ENCODE results near the gene DCAF6.

DCAF6 gene

GRCh38 chr1:167937709-167938010 lies 1.2 kb downstream of the DCAF6 start:
- Histone ChIP-seq H3K4me3 (ENCODE audit: low read depth in 1 of 2, low read length in 2 of 2) (peak overlapping the region; percentile 90 to 92), H3K9me3 (ENCODE audit: low read length) (no peaks in the 10 kb centered on the region), H3K27ac (ENCODE audit: low read depth, low read length) (peak overlapping the region; percentile 98), H3K9ac (ENCODE audit: low read length) (peak overlapping the region; percentile 93), H3K4me1 (ENCODE audit: insufficient read depth, low read length) (peaks cover 32% of the 10 kb centered on the region), H3K36me3 (ENCODE audit: insufficient read depth, low read length) (no peaks in the 10 kb centered on the region), H3K27me3 (ENCODE audit: control insufficient read depth in 1 of 2, insufficient read depth in 2 of 2, low read length in 2 of 2) (no peaks in the 10 kb centered on the region)

DNA sequence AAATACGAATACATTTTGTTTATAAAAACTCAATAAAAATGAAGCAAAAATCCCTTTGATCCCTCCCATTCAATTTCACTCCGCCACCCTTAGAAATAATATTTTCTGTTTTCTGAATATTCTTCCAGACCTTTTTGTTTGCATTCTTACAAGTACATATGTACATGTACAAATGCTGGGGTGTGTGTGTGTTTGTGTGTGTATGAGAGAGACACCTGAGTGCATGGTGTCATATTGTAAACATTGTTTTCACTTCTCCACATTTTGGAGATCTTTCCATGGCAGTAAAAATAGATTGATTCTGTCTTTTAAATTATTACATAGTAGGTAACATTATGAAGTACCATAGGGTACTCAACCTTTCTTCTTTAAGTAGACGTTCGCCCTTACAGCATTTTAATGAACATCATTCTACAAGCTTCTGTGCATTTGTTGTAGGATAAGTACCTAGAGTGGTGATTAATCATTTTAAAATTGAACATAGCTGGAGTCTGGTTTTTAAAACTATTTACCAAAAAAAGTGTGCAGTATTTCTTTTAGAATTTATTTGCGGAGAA lies 1.7 kb downstream of the DCAF6 start:
- H3K27ac ChIP-seq (ENCODE audit: low read depth, low read length) = peak overlapping the region; percentile 98
- no peaks in the 10 kb centered on the region for H3K9me3 ChIP-seq (ENCODE audit: low read length)
- H3K9ac ChIP-seq (ENCODE audit: low read length) = peak overlapping the region; percentile 93
- no peaks in the 10 kb centered on the region for H3K36me3 ChIP-seq (ENCODE audit: insufficient read depth, low read length)
- H3K27me3 ChIP-seq (ENCODE audit: control insufficient read depth in 1 of 2, insufficient read depth in 2 of 2, low read length in 2 of 2) = no peaks in the 10 kb centered on the region
- H3K4me1 ChIP-seq (ENCODE audit: insufficient read depth, low read length) = peaks cover 32% of the 10 kb centered on the region
- peak overlapping the region; percentile 90 to 92 for H3K4me3 ChIP-seq (ENCODE audit: low read depth in 1 of 2, low read length in 2 of 2)

DNA sequence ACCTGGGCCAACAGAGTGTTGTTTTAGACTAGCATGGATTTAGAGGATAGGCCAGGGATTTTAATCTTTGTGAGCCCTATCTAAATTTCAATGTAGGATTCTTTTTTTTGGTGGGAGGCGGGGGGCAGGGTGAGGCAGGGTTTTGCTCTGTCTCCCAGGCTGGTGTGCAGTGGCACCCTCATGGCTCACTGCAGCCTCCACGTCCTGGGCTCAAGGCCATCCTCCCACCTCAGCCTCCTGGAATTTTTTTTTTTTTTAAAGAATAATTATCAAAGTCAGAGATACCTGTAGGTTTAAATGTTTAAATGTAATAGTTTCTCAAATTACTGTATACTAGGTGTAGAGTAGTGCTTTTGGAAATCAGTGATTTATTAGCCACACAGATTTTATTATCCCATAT lies 3.8 kb downstream of the DCAF6 start:
- H3K36me3 ChIP-seq (ENCODE audit: insufficient read depth, low read length) = no peaks in the 10 kb centered on the region
- H3K9ac ChIP-seq (ENCODE audit: low read length) = no peak overlapping the region
- peaks cover 18% of the 10 kb centered on the region for H3K4me1 ChIP-seq (ENCODE audit: insufficient read depth, low read length)
- H3K9me3 ChIP-seq (ENCODE audit: low read length) = no peaks in the 10 kb centered on the region
- no peaks in the 10 kb centered on the region for H3K27me3 ChIP-seq (ENCODE audit: control insufficient read depth in 1 of 2, insufficient read depth in 2 of 2, low read length in 2 of 2)
- H3K27ac ChIP-seq (ENCODE audit: low read depth, low read length) = no peak overlapping the region
- H3K4me3 ChIP-seq (ENCODE audit: low read depth in 1 of 2, low read length in 2 of 2) = no peak overlapping the region

- no peaks in the 10 kb centered on the region for H3K27me3 ChIP-seq (ENCODE audit: control insufficient read depth in 1 of 2, insufficient read depth in 2 of 2, low read length in 2 of 2)
- H3K9me3 ChIP-seq (ENCODE audit: low read length) = no peaks in the 10 kb centered on the region
- no peak overlapping the region for H3K4me3 ChIP-seq (ENCODE audit: low read depth in 1 of 2, low read length in 2 of 2)
- no peak overlapping the region for H3K27ac ChIP-seq (ENCODE audit: low read depth, low read length)
- H3K4me1 ChIP-seq (ENCODE audit: insufficient read depth, low read length) = peaks cover 19% of the 10 kb centered on the region
- H3K9ac ChIP-seq (ENCODE audit: low read length) = no peak overlapping the region
- H3K36me3 ChIP-seq (ENCODE audit: insufficient read depth, low read length) = no peaks in the 10 kb centered on the region
These were observed 7.1 kb downstream of the DCAF6 start for GRCh38 chr1:167943541-167943940.

DNA sequence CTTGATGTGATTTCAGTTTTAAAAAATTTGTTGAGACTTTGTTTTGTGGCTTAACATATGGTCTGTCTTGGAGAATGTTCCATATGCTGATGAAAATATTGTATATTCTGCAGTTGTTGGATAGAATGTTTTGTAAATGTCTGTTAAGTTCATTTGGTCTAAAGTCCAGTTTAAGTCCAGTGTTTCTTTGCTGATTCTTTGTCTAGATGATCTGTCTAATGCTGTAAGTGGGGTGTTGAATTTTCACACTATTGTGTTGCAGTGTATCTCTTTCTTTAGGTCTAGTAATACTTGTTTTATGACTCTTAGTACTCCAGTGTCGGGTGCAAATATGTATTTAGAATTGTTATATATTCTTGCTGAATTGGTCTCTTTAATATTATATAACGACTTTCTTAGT lies 11.2 kb downstream of the DCAF6 start:
- H3K36me3 ChIP-seq (ENCODE audit: insufficient read depth, low read length) = no peaks in the 10 kb centered on the region
- no peak overlapping the region for H3K4me3 ChIP-seq (ENCODE audit: low read depth in 1 of 2, low read length in 2 of 2)
- no peaks in the 10 kb centered on the region for H3K27me3 ChIP-seq (ENCODE audit: control insufficient read depth in 1 of 2, insufficient read depth in 2 of 2, low read length in 2 of 2)
- peaks cover 12% of the 10 kb centered on the region for H3K4me1 ChIP-seq (ENCODE audit: insufficient read depth, low read length)
- H3K9me3 ChIP-seq (ENCODE audit: low read length) = no peaks in the 10 kb centered on the region
- H3K27ac ChIP-seq (ENCODE audit: low read depth, low read length) = no peak overlapping the region
- no peak overlapping the region for H3K9ac ChIP-seq (ENCODE audit: low read length)

- no peak overlapping the region for H3K27ac ChIP-seq (ENCODE audit: low read depth, low read length)
- H3K9me3 ChIP-seq (ENCODE audit: low read length) = no peaks in the 10 kb centered on the region
- peaks cover 12% of the 10 kb centered on the region for H3K4me1 ChIP-seq (ENCODE audit: insufficient read depth, low read length)
- H3K9ac ChIP-seq (ENCODE audit: low read length) = no peak overlapping the region
- H3K36me3 ChIP-seq (ENCODE audit: insufficient read depth, low read length) = no peaks in the 10 kb centered on the region
- H3K4me3 ChIP-seq (ENCODE audit: low read depth in 1 of 2, low read length in 2 of 2) = no peak overlapping the region
- H3K27me3 ChIP-seq (ENCODE audit: control insufficient read depth in 1 of 2, insufficient read depth in 2 of 2, low read length in 2 of 2) = no peaks in the 10 kb centered on the region
These were observed 13.3 kb downstream of the DCAF6 start for GRCh38 chr1:167949785-167950184.

GRCh38 chr1:167950569-167950968 lies 14.1 kb downstream of the DCAF6 start:
- Histone ChIP-seq H3K4me1 (ENCODE audit: insufficient read depth, low read length) (peaks cover 12% of the 10 kb centered on the region), H3K27me3 (ENCODE audit: control insufficient read depth in 1 of 2, insufficient read depth in 2 of 2, low read length in 2 of 2) (no peaks in the 10 kb centered on the region), H3K36me3 (ENCODE audit: insufficient read depth, low read length) (no peaks in the 10 kb centered on the region), H3K4me3 (ENCODE audit: low read depth in 1 of 2, low read length in 2 of 2) (no peak overlapping the region), H3K9me3 (ENCODE audit: low read length) (no peaks in the 10 kb centered on the region), H3K27ac (ENCODE audit: low read depth, low read length) (no peak overlapping the region), H3K9ac (ENCODE audit: low read length) (no peak overlapping the region)

DNA sequence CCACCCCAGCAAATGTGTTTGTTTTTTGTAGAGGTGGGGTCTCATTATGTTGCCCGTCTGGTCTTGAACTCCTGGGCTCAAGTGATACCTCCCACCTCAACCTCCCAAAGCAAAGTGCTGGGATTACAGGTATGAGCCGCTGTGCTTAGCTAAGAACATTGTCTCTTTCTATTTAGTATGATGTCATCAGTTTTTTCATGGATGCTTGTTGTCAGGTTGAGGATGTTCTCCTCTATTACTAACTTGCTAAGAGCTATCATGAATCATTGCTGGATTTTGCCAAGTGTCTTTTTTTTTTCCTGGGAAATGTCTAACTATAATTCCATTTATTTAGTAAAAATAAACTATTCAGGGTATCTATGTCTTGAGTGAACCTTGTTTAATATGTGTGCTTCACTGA lies 19.4 kb downstream of the DCAF6 start:
- Histone ChIP-seq H3K4me3 (ENCODE audit: low read depth in 1 of 2, low read length in 2 of 2) (no peak overlapping the region), H3K27me3 (ENCODE audit: control insufficient read depth in 1 of 2, insufficient read depth in 2 of 2, low read length in 2 of 2) (no peaks in the 10 kb centered on the region), H3K4me1 (ENCODE audit: insufficient read depth, low read length) (no peaks in the 10 kb centered on the region), H3K9ac (ENCODE audit: low read length) (no peak overlapping the region), H3K36me3 (ENCODE audit: insufficient read depth, low read length) (no peaks in the 10 kb centered on the region), H3K9me3 (ENCODE audit: low read length) (no peaks in the 10 kb centered on the region), H3K27ac (ENCODE audit: low read depth, low read length) (no peak overlapping the region)

DNA sequence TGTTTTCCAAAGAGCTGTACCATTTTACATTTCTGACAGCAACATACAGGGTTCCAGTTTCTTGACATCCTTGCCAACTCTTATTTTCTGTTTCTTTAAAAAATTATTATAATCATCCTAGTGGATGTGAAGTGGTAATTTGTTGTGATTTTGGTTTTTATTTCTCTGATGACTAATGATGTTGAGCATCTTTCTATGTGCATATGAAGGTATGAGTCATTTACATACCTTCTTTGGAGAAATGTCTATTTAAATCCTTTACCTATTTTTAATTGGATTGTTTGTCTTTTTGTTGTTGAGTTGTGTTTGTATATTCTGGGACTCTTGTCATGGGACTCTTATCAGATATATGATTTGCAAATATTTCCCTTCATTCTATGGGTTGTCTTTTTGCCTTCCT lies 21.2 kb downstream of the DCAF6 start:
- Histone ChIP-seq H3K4me3 (ENCODE audit: low read depth in 1 of 2, low read length in 2 of 2) (no peak overlapping the region), H3K27me3 (ENCODE audit: control insufficient read depth in 1 of 2, insufficient read depth in 2 of 2, low read length in 2 of 2) (no peaks in the 10 kb centered on the region), H3K27ac (ENCODE audit: low read depth, low read length) (no peak overlapping the region), H3K9me3 (ENCODE audit: low read length) (no peaks in the 10 kb centered on the region), H3K36me3 (ENCODE audit: insufficient read depth, low read length) (no peaks in the 10 kb centered on the region), H3K4me1 (ENCODE audit: insufficient read depth, low read length) (no peaks in the 10 kb centered on the region), H3K9ac (ENCODE audit: low read length) (no peak overlapping the region)

DNA sequence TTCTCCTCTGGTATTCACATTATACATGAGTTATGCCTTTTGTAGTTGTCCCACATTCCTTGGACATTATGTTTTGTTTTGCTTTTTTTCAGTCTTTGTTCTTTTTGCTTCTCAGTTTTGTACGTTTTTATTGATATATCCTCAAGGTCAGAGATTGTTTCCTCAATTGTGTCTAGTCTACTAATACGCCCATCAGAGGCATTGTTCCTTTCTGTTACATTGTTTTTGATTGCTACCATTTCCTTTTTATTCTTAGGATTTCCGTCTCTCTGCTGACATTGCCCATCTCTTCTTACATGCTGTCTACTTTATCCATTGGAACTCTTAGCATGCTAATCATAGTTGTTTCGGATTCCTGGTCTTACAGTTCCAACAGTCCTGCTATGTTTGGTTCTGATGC lies 28.2 kb downstream of the DCAF6 start:
- Histone ChIP-seq H3K9me3 (ENCODE audit: low read length) (no peaks in the 10 kb centered on the region), H3K36me3 (ENCODE audit: insufficient read depth, low read length) (no peaks in the 10 kb centered on the region), H3K4me1 (ENCODE audit: insufficient read depth, low read length) (peaks cover 13% of the 10 kb centered on the region), H3K27me3 (ENCODE audit: control insufficient read depth in 1 of 2, insufficient read depth in 2 of 2, low read length in 2 of 2) (no peaks in the 10 kb centered on the region), H3K4me3 (ENCODE audit: low read depth in 1 of 2, low read length in 2 of 2) (no peak overlapping the region), H3K9ac (ENCODE audit: low read length) (no peak overlapping the region), H3K27ac (ENCODE audit: low read depth, low read length) (no peak overlapping the region)

DNA sequence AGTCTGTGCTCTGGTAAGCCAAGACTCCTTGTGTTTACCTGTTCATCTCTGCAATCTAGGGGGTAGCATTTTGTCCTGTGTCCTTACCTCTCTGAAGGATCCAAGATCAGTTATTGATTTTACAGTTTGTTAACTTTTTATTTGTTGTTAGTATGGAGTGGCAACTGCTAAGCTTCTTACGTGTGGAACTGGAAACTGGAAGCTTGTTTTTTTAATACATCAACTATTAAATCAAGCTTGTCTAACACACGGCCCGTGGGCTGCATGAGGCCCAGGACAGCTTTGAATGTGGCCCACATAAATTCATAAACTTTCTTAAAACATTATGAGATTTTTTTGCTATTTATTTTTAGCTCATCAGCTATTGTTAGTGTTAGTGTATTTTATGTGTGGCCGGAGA lies 29.6 kb downstream of the DCAF6 start:
- H3K27ac ChIP-seq (ENCODE audit: low read depth, low read length) = no peak overlapping the region
- H3K4me1 ChIP-seq (ENCODE audit: insufficient read depth, low read length) = peaks cover 13% of the 10 kb centered on the region
- H3K36me3 ChIP-seq (ENCODE audit: insufficient read depth, low read length) = no peaks in the 10 kb centered on the region
- H3K9ac ChIP-seq (ENCODE audit: low read length) = no peak overlapping the region
- no peaks in the 10 kb centered on the region for H3K9me3 ChIP-seq (ENCODE audit: low read length)
- H3K27me3 ChIP-seq (ENCODE audit: control insufficient read depth in 1 of 2, insufficient read depth in 2 of 2, low read length in 2 of 2) = no peaks in the 10 kb centered on the region
- no peak overlapping the region for H3K4me3 ChIP-seq (ENCODE audit: low read depth in 1 of 2, low read length in 2 of 2)

- H3K4me1 ChIP-seq (ENCODE audit: insufficient read depth, low read length) = peaks cover 27% of the 10 kb centered on the region
- H3K9me3 ChIP-seq (ENCODE audit: low read length) = no peaks in the 10 kb centered on the region
- H3K27ac ChIP-seq (ENCODE audit: low read depth, low read length) = no peak overlapping the region
- H3K4me3 ChIP-seq (ENCODE audit: low read depth in 1 of 2, low read length in 2 of 2) = no peak overlapping the region
- no peak overlapping the region for H3K9ac ChIP-seq (ENCODE audit: low read length)
- no peaks in the 10 kb centered on the region for H3K27me3 ChIP-seq (ENCODE audit: control insufficient read depth in 1 of 2, insufficient read depth in 2 of 2, low read length in 2 of 2)
- H3K36me3 ChIP-seq (ENCODE audit: insufficient read depth, low read length) = no peaks in the 10 kb centered on the region
These were observed 32.1 kb downstream of the DCAF6 start for GRCh38 chr1:167968569-167968968.

All from muscle layer of colon (tissue), 2 donors.